Measurements from ENCODE around the gene CPD. TPM values are rescaled to one million over a fixed set of nuclear protein-coding genes. Genes with fewer than 3 reads are reported as not detected.

Gene CPD
- polyA plus RNA-seq, 2 of the 4 experiments (the other 2 are of a cell fraction): 22.4 to 83.3 TPM

- WGBS (ENCODE audit: missing lambda C conversion rate): 33% methylated on average over 7 of the region's 7 CpGs
- TF ChIP-seq, protein P1, sequence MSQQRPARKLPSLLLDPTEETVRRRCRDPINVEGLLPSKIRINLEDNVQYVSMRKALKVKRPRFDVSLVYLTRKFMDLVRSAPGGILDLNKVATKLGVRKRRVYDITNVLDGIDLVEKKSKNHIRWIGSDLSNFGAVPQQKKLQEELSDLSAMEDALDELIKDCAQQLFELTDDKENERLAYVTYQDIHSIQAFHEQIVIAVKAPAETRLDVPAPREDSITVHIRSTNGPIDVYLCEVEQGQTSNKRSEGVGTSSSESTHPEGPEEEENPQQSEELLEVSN (IDR thresholded peaks at IDR 0.05; ENCODE audit: borderline replicate concordance, low read depth): 0 out of 2 replicates have a peak, but pooled peaks have one; percentile 8
- TF ChIP-seq, protein P2, sequence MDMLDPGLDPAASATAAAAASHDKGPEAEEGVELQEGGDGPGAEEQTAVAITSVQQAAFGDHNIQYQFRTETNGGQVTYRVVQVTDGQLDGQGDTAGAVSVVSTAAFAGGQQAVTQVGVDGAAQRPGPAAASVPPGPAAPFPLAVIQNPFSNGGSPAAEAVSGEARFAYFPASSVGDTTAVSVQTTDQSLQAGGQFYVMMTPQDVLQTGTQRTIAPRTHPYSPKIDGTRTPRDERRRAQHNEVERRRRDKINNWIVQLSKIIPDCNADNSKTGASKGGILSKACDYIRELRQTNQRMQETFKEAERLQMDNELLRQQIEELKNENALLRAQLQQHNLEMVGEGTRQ (IDR thresholded peaks at IDR 0.05): no peak
- TF ChIP-seq, protein P3, sequence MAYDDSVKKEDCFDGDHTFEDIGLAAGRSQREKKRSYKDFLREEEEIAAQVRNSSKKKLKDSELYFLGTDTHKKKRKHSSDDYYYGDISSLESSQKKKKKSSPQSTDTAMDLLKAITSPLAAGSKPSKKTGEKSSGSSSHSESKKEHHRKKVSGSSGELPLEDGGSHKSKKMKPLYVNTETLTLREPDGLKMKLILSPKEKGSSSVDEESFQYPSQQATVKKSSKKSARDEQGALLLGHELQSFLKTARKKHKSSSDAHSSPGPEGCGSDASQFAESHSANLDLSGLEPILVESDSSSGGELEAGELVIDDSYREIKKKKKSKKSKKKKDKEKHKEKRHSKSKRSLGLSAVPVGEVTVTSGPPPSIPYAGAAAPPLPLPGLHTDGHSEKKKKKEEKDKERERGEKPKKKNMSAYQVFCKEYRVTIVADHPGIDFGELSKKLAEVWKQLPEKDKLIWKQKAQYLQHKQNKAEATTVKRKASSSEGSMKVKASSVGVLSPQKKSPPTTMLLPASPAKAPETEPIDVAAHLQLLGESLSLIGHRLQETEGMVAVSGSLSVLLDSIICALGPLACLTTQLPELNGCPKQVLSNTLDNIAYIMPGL (CRISPR knock-in tag; IDR thresholded peaks at IDR 0.05; ENCODE audit: borderline replicate concordance): no peak
- no peaks in the 10 kb centered on the region for H3K9me3 ChIP-seq
- DNase-seq (ENCODE audit: low read depth in 1 of 2, low spot score in 1 of 2) (no peak), FAIRE-seq (no peak), ATAC-seq (peak; percentile 58 to 65)
- CTCF ChIA-PET: interaction anchor here (0.7 to 4.5 kb wide), 34 partner anchors 9 to 393 kb away, joined by 3 to 37 read pairs (median 6); no protein-coding TSS in a partner anchor
- H3K4me2 ChIP-seq: peak overlapping the region; percentile 87
- H3K27ac ChIP-seq: peak overlapping the region; percentile 95
- POLR2A ChIA-PET: interaction anchor here (0.6 to 2.0 kb wide), 6 partner anchors 11 to 355 kb away, joined by 3 to 16 read pairs (median 6); partner anchors contain the start of gene CPD
- H3K4me3 ChIP-seq: peak overlapping the region; percentile 77
- peaks cover 14% of the 10 kb centered on the region; the same call in 2 of the 3 replicates for H3K4me1 ChIP-seq
These were observed 98.0 kb downstream of the CPD start for GRCh38 chr17:30476726-30477082.

DNA sequence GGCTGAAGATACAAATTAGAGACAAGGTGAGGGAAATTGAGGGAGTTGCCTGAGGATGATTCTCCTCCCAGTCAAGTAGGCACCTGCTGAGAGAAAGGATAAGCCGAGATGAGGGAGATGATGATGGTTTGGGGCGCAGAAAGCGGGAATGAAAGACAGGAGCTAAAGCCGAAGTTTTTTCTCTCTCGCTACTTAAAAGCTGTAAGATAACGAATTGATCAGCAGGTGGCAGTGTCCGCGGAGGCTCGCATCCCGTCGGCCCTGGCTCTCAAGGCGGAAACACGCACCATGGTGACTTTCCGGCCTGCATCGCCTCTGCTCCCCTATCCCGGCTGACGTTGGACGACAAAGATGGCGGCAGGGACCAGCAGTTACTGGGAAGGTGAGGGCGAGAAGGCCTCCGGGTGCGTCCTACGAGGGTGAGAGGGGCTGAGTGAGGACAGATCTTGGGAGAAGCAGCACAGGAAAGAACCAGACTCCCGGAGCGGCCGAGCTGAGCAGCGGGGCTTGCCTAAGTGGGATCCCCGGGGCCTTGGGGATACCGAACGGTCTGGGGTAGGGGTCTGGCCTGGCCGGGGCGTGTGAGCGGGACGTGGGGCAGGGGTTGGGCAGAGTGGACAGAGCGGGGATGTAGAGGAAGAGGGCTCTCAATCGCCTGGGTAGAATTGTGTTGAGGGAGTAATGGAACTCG lies 98.5 kb downstream of the CPD start, which contains the start of gene GOSR1:
TSS of gene GOSR1 (plus strand) at position 326 of the 691 bp plus-strand sequence. CDS start at position 352, 26 bp downstream.
- H3K4me1 ChIP-seq: peaks cover 14% of the 10 kb centered on the region; the same call in 2 of the 3 replicates
- peak; percentile 96 to 98 for DNase-seq (ENCODE audit: low read depth in 1 of 2, low spot score in 1 of 2)
- under 1% methylated on average over 34 of the region's 37 CpGs for WGBS (ENCODE audit: missing lambda C conversion rate)
- no peaks in the 10 kb centered on the region for H3K9me3 ChIP-seq
- H3K4me3 ChIP-seq: peak within 1 kb of the TSS; percentile 77
- ATAC-seq: peak; percentile 100
- peak within 1 kb of the TSS; percentile 89 for H3K4me2 ChIP-seq
- CTCF ChIA-PET: interaction anchor here (0.6 to 4.5 kb wide), 38 partner anchors 8 to 392 kb away, joined by 3 to 37 read pairs (median 5); no protein-coding TSS in a partner anchor
- POLR2A ChIA-PET: interaction anchor here (0.6 to 2.0 kb wide), 7 partner anchors 9 to 356 kb away, joined by 3 to 16 read pairs (median 5); partner anchors contain the start of gene CPD
- peak within 1 kb of the TSS; percentile 95 for H3K27ac ChIP-seq
- FAIRE-seq: peak; percentile 98
- TF ChIP-seq CHD2 (IDR thresholded peaks at IDR 0.05; ENCODE audit: low read length, partially characterized antibody) (no peak), NFE2L2 (conservative IDR thresholded peaks at IDR 0.05; ENCODE audit: low read length) (no peak), EHMT2 (IDR thresholded peaks at IDR 0.05; ENCODE audit: low read depth) (no peak), GATA3 (IDR thresholded peaks at IDR 0.05; ENCODE audit: borderline replicate concordance) (peak; percentile 15; the same call in 1 of the 2 replicates), ZSCAN20 (CRISPR knock-in tag; IDR thresholded peaks at IDR 0.05) (no peak), SMC3 (IDR thresholded peaks at IDR 0.05) (peak; percentile 74), RARB (CRISPR knock-in tag; IDR thresholded peaks at IDR 0.05) (no peak), HOXA7 (CRISPR knock-in tag; IDR thresholded peaks at IDR 0.05) (no peak), JUNB (IDR thresholded peaks at IDR 0.05) (no peak), SREBF2 (IDR thresholded peaks at IDR 0.05) (no peak), BHLHE40 (IDR thresholded peaks at IDR 0.05; ENCODE audit: low read depth, low read length) (no peak), ZC3H11A (IDR thresholded peaks at IDR 0.05) (no peak), CBX8 (IDR thresholded peaks at IDR 0.05) (no peak), KDM5A (IDR thresholded peaks at IDR 0.05) (peak; percentile 97), ZNF302 (CRISPR knock-in tag; IDR thresholded peaks at IDR 0.05) (no peak), PHF8 (IDR thresholded peaks at IDR 0.05; ENCODE audit: borderline replicate concordance, low read depth) (peak; percentile 99), RFX5 (IDR thresholded peaks at IDR 0.05) (no peak), CBX2 (IDR thresholded peaks at IDR 0.05; ENCODE audit: borderline replicate concordance, low read depth) (no peak), CHD4 (IDR thresholded peaks at IDR 0.05; ENCODE audit: borderline replicate concordance) (no peak)
- TF ChIP-seq, protein P4, sequence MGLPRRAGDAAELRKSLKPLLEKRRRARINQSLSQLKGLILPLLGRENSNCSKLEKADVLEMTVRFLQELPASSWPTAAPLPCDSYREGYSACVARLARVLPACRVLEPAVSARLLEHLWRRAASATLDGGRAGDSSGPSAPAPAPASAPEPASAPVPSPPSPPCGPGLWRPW (IDR thresholded peaks at IDR 0.05): no peak
- TF ChIP-seq, protein P2 (IDR thresholded peaks at IDR 0.05): no peak
- TF ChIP-seq, protein P5, sequence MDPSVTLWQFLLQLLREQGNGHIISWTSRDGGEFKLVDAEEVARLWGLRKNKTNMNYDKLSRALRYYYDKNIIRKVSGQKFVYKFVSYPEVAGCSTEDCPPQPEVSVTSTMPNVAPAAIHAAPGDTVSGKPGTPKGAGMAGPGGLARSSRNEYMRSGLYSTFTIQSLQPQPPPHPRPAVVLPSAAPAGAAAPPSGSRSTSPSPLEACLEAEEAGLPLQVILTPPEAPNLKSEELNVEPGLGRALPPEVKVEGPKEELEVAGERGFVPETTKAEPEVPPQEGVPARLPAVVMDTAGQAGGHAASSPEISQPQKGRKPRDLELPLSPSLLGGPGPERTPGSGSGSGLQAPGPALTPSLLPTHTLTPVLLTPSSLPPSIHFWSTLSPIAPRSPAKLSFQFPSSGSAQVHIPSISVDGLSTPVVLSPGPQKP (IDR thresholded peaks at IDR 0.05; ENCODE audit: low read depth, low read length): no peak
- TF ChIP-seq, protein P1 (IDR thresholded peaks at IDR 0.05; ENCODE audit: borderline replicate concordance, low read depth): no peak; the same call in 1 of the 2 replicates
- TF ChIP-seq, protein P6, sequence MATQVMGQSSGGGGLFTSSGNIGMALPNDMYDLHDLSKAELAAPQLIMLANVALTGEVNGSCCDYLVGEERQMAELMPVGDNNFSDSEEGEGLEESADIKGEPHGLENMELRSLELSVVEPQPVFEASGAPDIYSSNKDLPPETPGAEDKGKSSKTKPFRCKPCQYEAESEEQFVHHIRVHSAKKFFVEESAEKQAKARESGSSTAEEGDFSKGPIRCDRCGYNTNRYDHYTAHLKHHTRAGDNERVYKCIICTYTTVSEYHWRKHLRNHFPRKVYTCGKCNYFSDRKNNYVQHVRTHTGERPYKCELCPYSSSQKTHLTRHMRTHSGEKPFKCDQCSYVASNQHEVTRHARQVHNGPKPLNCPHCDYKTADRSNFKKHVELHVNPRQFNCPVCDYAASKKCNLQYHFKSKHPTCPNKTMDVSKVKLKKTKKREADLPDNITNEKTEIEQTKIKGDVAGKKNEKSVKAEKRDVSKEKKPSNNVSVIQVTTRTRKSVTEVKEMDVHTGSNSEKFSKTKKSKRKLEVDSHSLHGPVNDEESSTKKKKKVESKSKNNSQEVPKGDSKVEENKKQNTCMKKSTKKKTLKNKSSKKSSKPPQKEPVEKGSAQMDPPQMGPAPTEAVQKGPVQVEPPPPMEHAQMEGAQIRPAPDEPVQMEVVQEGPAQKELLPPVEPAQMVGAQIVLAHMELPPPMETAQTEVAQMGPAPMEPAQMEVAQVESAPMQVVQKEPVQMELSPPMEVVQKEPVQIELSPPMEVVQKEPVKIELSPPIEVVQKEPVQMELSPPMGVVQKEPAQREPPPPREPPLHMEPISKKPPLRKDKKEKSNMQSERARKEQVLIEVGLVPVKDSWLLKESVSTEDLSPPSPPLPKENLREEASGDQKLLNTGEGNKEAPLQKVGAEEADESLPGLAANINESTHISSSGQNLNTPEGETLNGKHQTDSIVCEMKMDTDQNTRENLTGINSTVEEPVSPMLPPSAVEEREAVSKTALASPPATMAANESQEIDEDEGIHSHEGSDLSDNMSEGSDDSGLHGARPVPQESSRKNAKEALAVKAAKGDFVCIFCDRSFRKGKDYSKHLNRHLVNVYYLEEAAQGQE (IDR thresholded peaks at IDR 0.05): no peak
